GM12878 (cell line): ENCODE results near the gene OR8I2.
"Not testable (repeated sequence)": the region's sequence is repeated elsewhere in the genome, so short reads cannot be mapped to it uniquely, and the experiment has no call there.

Experiments used
- ESRRA ChIP-seq: IDR thresholded peaks from 2 replicates; pipeline ENCODE4 v1.6.1; 2012; ENCODE audit warnings: mild to moderate bottlenecking, low read length, improper control_type of control experiment
- POLR2A ChIP-seq: IDR thresholded peaks from 2 replicates; pipeline ENCODE4 v1.6.1; 2011; ENCODE audit warnings: low read depth, mild to moderate bottlenecking, low read length
- SIN3A ChIP-seq: IDR thresholded peaks from 2 replicates; pipeline ENCODE4 v1.6.1; 2012; ENCODE audit warnings: low read depth, low read length, improper control_type of control experiment
- SIX5 ChIP-seq: IDR thresholded peaks from 2 replicates; pipeline ENCODE4 v1.6.1; 2011; ENCODE audit warnings: mild to moderate bottlenecking, low read depth, low read length, moderate library complexity; ENCODE audit not compliant: severe bottlenecking
- TCF7 ChIP-seq: IDR thresholded peaks from 2 replicates; pipeline ENCODE4 v1.6.1; 2014; ENCODE audit warnings: antibody characterized with exemption, borderline replicate concordance
- USF2 ChIP-seq: IDR thresholded peaks from 2 replicates; pipeline ENCODE4 v1.6.1; 2011; ENCODE audit warnings: low read depth, low read length, improper control_type of control experiment, borderline replicate concordance
- ZNF274 ChIP-seq: IDR thresholded peaks from one replicate; pipeline ENCODE4 v1.8.0; 2011; ENCODE audit not compliant: insufficient read length, insufficient read depth
- ZSCAN29 ChIP-seq: fragments of 450-650 bp; IDR thresholded peaks from 2 replicates; pipeline ENCODE4 v1.6.1; 2017; ENCODE audit warnings: mild to moderate bottlenecking, moderate library complexity
- TF ChIP-seq, protein P1 (sequence below), 3 experiments: IDR thresholded peaks in 2 of 3; conservative IDR thresholded peaks in 1 of 3; 2 replicates each; pipeline ENCODE4 v1.5.1; 2011; ENCODE audit warnings: low read depth in 3 of 3, low read length in 3 of 3, mild to moderate bottlenecking in 3 of 3, control low read depth in 2 of 3, moderate library complexity in 2 of 3, inconsistent platforms in 1 of 3, mixed read lengths in 1 of 3; ENCODE audit not compliant: control insufficient read depth in 2 of 3, insufficient read depth in 1 of 3; ENCODE audit errors: extremely low read depth in 1 of 3
- TF ChIP-seq, protein P2 (sequence below): fragments of 450-650 bp; formaldehyde crosslinking; IDR thresholded peaks from 2 replicates; pipeline ENCODE4 v1.4.0; 2020; ENCODE audit warnings: mild to moderate bottlenecking, moderate library complexity

GRCh38 chr11:56056366-56056765, 36.7 kb upstream of the OR8I2 start:
- TF ChIP-seq, protein P1, sequence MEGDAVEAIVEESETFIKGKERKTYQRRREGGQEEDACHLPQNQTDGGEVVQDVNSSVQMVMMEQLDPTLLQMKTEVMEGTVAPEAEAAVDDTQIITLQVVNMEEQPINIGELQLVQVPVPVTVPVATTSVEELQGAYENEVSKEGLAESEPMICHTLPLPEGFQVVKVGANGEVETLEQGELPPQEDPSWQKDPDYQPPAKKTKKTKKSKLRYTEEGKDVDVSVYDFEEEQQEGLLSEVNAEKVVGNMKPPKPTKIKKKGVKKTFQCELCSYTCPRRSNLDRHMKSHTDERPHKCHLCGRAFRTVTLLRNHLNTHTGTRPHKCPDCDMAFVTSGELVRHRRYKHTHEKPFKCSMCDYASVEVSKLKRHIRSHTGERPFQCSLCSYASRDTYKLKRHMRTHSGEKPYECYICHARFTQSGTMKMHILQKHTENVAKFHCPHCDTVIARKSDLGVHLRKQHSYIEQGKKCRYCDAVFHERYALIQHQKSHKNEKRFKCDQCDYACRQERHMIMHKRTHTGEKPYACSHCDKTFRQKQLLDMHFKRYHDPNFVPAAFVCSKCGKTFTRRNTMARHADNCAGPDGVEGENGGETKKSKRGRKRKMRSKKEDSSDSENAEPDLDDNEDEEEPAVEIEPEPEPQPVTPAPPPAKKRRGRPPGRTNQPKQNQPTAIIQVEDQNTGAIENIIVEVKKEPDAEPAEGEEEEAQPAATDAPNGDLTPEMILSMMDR (IDR thresholded peaks at IDR 0.05 in 2 of 3, conservative IDR thresholded peaks at IDR 0.05 in 1 of 3; ENCODE audit: control insufficient read depth in 2 of 3, extremely low read depth in 1 of 3, insufficient read depth in 1 of 3, low read depth in 3 of 3, low read length in 3 of 3) = not testable (repeated sequence)
- TF ChIP-seq USF2, TCF7, ZNF274, SIX5, SIN3A, ZSCAN29, ESRRA, POLR2A: not testable (repeated sequence)
- TF ChIP-seq, protein P2, sequence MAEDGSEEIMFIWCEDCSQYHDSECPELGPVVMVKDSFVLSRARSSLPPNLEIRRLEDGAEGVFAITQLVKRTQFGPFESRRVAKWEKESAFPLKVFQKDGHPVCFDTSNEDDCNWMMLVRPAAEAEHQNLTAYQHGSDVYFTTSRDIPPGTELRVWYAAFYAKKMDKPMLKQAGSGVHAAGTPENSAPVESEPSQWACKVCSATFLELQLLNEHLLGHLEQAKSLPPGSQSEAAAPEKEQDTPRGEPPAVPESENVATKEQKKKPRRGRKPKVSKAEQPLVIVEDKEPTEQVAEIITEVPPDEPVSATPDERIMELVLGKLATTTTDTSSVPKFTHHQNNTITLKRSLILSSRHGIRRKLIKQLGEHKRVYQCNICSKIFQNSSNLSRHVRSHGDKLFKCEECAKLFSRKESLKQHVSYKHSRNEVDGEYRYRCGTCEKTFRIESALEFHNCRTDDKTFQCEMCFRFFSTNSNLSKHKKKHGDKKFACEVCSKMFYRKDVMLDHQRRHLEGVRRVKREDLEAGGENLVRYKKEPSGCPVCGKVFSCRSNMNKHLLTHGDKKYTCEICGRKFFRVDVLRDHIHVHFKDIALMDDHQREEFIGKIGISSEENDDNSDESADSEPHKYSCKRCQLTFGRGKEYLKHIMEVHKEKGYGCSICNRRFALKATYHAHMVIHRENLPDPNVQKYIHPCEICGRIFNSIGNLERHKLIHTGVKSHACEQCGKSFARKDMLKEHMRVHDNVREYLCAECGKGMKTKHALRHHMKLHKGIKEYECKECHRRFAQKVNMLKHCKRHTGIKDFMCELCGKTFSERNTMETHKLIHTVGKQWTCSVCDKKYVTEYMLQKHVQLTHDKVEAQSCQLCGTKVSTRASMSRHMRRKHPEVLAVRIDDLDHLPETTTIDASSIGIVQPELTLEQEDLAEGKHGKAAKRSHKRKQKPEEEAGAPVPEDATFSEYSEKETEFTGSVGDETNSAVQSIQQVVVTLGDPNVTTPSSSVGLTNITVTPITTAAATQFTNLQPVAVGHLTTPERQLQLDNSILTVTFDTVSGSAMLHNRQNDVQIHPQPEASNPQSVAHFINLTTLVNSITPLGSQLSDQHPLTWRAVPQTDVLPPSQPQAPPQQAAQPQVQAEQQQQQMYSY (CRISPR knock-in tag) = not testable (repeated sequence)
